ENCODE measurements around the gene ZNF337.

Gene ZNF337

DNA sequence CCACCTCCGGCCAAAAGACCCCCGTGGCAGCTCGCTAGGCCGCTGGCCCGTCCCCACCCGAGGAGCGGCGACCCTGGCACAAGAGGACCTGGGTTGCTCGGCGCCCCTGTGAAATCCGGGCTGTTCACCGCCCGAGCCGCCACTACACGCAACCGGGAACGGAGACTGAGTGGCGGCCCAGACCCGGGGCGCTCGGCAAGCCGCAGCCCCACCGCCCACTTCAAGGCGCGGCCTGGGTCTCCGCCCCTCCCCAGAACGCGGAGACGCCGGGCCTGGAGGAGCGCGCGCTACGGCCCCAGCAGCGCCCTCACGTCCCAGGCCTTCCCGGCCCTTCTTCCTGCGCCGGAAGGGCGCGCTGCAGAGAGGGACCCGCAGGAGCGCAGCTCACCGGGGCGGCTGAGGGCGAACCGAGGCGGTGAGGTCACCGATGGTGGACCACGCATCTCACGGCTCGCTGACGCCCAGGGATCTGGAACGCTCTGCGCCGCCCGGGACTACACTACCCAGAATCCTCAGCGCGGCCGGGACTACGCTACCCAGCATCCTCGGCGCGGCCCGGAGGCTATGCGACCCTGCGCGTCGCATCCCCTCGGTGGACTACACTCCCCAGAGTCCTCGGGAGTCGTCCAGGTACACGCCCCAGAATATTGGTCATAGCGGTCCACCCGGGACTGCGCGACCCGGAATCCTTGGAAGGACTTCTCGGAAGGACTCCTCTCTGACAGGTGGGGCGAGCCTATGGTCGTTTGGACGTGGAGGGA, at the start of gene ZNF337:
TSS of gene ZNF337 (minus strand) at position 483 of the 761 bp plus-strand sequence. CDS start 10,436 bp downstream, outside the sequence.
- H3K4me3 ChIP-seq (ENCODE audit: low read depth, low read length): peak within 1 kb of the TSS; percentile 85
- peak; percentile 97 for DNase-seq (ENCODE audit: low read depth)
- TF ChIP-seq CTCF (IDR thresholded peaks at IDR 0.05; ENCODE audit: insufficient read depth, low read depth, low read length, missing control alignments): peak; percentile 6

DNA sequence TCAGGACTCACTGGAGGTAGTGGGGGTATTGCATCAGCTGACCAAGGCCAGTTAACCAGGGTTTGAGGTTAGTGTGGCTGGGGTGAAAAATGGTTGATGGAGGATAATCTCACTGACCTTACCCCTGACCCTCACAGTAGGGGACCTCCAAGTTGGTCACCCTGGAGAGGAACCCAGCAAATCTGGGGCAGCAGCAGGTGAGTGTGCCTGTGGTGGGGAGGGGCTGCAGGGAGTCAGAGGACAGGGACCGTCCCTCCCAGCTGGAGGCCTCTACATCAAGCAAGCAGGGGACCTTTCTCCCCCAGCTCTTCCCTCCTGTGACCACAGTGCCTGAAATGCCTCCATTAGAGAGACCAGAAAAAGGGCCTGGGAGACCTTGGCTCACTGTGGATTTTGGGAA, 49.1 kb upstream of the ZNF337 start:
- no peak for TF ChIP-seq CTCF (IDR thresholded peaks at IDR 0.05; ENCODE audit: insufficient read depth, low read depth, low read length, missing control alignments)
- no peak for DNase-seq (ENCODE audit: low read depth)
- H3K4me3 ChIP-seq (ENCODE audit: low read depth, low read length): no peak overlapping the region

DNA sequence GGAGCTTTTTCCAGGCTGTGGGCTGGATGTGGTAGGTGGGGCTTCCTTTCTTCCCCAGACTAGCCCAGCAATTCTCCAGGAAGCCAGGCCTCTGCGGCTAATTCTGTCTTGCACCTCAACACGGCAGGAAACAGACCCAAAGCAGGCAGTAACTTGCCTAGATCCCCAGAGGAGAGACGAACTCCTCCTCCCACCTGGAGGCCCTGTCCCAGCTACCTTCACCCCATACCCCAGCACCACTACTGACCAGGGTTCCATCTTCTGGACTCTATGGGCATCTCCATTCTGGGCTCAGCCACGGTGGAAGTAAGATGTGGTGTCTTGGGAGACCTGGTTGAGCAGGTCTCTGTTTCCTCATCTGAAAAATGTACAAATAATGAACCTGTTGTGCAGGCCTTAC, 48.4 kb upstream of the ZNF337 start:
- no peak for DNase-seq (ENCODE audit: low read depth)
- TF ChIP-seq CTCF (IDR thresholded peaks at IDR 0.05; ENCODE audit: insufficient read depth, low read depth, low read length, missing control alignments): no peak
- H3K4me3 ChIP-seq (ENCODE audit: low read depth, low read length): no peak overlapping the region

DNA sequence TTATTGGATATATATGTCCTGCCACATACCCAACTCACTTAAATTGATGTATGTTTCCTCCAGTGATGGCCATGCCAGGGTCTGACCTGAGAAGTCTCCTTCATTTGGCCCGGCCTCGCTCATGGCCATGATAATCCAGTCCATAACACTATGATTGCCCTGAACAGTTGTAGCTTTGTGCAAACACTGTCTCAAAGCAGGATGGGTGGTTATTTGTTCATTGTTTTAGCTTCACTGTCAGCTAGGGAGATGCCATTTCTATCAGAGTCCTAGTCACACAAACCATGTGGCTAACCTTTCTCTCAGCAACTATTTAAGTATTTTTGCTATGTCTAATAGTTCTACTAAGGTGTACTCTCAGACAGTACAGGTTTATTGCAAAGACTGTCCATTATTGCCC, 47.6 kb upstream of the ZNF337 start:
- no peak for DNase-seq (ENCODE audit: low read depth)
- no peak overlapping the region for H3K4me3 ChIP-seq (ENCODE audit: low read depth, low read length)
- TF ChIP-seq CTCF (IDR thresholded peaks at IDR 0.05; ENCODE audit: insufficient read depth, low read depth, low read length, missing control alignments): no peak

GRCh38 chr20:25741088-25741487, 44.4 kb upstream of the ZNF337 start:
- no peak overlapping the region for H3K4me3 ChIP-seq (ENCODE audit: low read depth, low read length)
- no peak for DNase-seq (ENCODE audit: low read depth)
- TF ChIP-seq CTCF (IDR thresholded peaks at IDR 0.05; ENCODE audit: insufficient read depth, low read depth, low read length, missing control alignments): no peak

- DNase-seq (ENCODE audit: low read depth): no peak
- no peak for TF ChIP-seq CTCF (IDR thresholded peaks at IDR 0.05; ENCODE audit: insufficient read depth, low read depth, low read length, missing control alignments)
- H3K4me3 ChIP-seq (ENCODE audit: low read depth, low read length): no peak overlapping the region
Measured at GRCh38 chr20:25739615-25740320, 43.1 kb upstream of the ZNF337 start.
